Nephron (organoid): ENCODE data around the gene HSF5.

Experiments
- H3K27ac Mint-ChIP-seq, 3 experiments: 2 replicates each; pipeline ENCODE4 v1.8.0; 2020; ENCODE audit warnings: mixed read lengths in 3 of 3, mild to moderate bottlenecking in 2 of 3, moderate library complexity in 1 of 3
- H3K27me3 Mint-ChIP-seq: 2 replicates; pipeline ENCODE4 v1.8.0; 2021; ENCODE audit warnings: low read depth, mild to moderate bottlenecking, moderate library complexity, mixed read lengths
- H3K36me3 Mint-ChIP-seq: 2 replicates; pipeline ENCODE4 v1.8.0; 2020; ENCODE audit warnings: low read depth, mixed read lengths
- H3K4me1 Mint-ChIP-seq: 2 replicates; pipeline ENCODE4 v1.8.0; 2020; ENCODE audit warnings: mixed read lengths
- H3K4me3 Mint-ChIP-seq, 3 experiments: 2 replicates each; pipeline ENCODE4 v1.8.0; 2020; ENCODE audit warnings: mild to moderate bottlenecking in 3 of 3, mixed read lengths in 3 of 3, moderate library complexity in 2 of 3
- H3K9me3 Mint-ChIP-seq: 2 replicates; pipeline ENCODE4 v1.8.0; 2020; ENCODE audit warnings: mixed read lengths
- TF ChIP-seq, protein P1 (sequence below), 3 experiments: fragments of 200-600 bp; sonication (generic); IDR thresholded peaks; one replicate each; pipeline ENCODE4 v1.5.0; 2021; ENCODE audit warnings: antibody characterized with exemption in 3 of 3; ENCODE audit not compliant: unreplicated experiment in 3 of 3

Gene HSF5

GRCh38 chr17:58376472-58377000 lies 111.7 kb downstream of the HSF5 start:
- Mint-ChIP-seq H3K36me3 (no peaks in the 10 kb centered on the region), H3K27ac (no peak overlapping the region)
- TF ChIP-seq, protein P1, sequence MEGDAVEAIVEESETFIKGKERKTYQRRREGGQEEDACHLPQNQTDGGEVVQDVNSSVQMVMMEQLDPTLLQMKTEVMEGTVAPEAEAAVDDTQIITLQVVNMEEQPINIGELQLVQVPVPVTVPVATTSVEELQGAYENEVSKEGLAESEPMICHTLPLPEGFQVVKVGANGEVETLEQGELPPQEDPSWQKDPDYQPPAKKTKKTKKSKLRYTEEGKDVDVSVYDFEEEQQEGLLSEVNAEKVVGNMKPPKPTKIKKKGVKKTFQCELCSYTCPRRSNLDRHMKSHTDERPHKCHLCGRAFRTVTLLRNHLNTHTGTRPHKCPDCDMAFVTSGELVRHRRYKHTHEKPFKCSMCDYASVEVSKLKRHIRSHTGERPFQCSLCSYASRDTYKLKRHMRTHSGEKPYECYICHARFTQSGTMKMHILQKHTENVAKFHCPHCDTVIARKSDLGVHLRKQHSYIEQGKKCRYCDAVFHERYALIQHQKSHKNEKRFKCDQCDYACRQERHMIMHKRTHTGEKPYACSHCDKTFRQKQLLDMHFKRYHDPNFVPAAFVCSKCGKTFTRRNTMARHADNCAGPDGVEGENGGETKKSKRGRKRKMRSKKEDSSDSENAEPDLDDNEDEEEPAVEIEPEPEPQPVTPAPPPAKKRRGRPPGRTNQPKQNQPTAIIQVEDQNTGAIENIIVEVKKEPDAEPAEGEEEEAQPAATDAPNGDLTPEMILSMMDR (IDR thresholded peaks at IDR 0.05; ENCODE audit: unreplicated experiment in 3 of 3) = no peak

DNA sequence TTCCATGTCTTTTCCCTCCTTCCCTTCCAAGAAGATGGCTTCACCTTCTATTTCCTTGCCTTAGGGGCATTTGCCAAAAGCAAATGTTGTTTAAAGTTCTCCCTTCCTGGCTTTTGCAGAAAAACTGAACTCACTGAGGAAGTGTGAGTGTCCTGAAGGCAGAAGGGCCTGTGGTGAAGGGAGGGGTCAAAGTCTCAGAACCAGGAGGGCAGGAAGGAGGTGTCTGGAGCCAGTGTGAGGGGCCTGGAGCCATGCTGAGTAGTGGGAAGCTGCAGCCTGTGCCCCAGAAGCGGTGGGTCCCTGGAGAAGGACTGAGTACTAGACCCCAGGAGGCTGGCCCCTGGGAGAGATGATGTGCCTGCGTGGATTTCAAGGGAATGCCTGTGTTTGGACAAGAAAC lies 112.4 kb downstream of the HSF5 start:
- H3K4me1 Mint-ChIP-seq = peaks cover 2% of the 10 kb centered on the region
- peak overlapping the region in 1 of 3 experiments; percentile 19 for H3K27ac Mint-ChIP-seq
- TF ChIP-seq, protein P1 (IDR thresholded peaks at IDR 0.05; ENCODE audit: unreplicated experiment in 3 of 3) = no peak
- no peaks in the 10 kb centered on the region for H3K9me3 Mint-ChIP-seq
- no peaks in the 10 kb centered on the region for H3K36me3 Mint-ChIP-seq
- H3K27me3 Mint-ChIP-seq = peaks cover 5% of the 10 kb centered on the region
- no peak overlapping the region for H3K4me3 Mint-ChIP-seq

More at GRCh38 chr17:58376472-58377000, 111.7 kb downstream of the HSF5 start:
- peaks cover 9% of the 10 kb centered on the region for H3K4me1 Mint-ChIP-seq
- no peaks in the 10 kb centered on the region for H3K9me3 Mint-ChIP-seq
- H3K4me3 Mint-ChIP-seq = no peak overlapping the region
- H3K27me3 Mint-ChIP-seq = peaks cover 9% of the 10 kb centered on the region

- Mint-ChIP-seq H3K36me3 (no peaks in the 10 kb centered on the region), H3K4me1 (no peaks in the 10 kb centered on the region), H3K27ac (no peak overlapping the region), H3K27me3 (peaks cover 5% of the 10 kb centered on the region), H3K4me3 (no peak overlapping the region), H3K9me3 (no peaks in the 10 kb centered on the region)
- TF ChIP-seq, protein P1 (IDR thresholded peaks at IDR 0.05; ENCODE audit: unreplicated experiment in 3 of 3) = no peak
These were observed 113.0 kb downstream of the HSF5 start for GRCh38 chr17:58375256-58375655.

GRCh38 chr17:58373923-58374322 lies 114.3 kb downstream of the HSF5 start:
- TF ChIP-seq, protein P1 (IDR thresholded peaks at IDR 0.05; ENCODE audit: unreplicated experiment in 3 of 3) = no peak
- peaks cover 5% of the 10 kb centered on the region for H3K27me3 Mint-ChIP-seq

DNA sequence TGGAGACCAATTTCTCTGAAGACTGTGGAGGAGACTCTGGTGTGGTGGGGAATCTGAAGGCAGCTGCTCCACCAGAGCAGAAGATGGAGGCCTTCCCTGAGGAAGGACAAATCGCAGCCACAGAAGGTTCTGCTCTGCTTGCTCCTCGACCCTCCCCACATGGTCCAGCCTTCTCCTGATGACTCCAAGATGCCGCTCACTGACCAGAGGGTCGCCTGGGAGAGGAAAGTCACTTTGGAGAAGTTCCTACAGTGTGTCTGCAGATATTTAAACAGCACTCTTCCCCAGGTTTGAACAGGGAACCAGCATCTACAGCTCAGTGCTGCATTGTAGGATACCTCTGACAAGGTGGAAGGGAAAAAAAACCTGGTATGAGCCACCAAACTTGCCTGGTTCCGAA lies 115.2 kb downstream of the HSF5 start:
- TF ChIP-seq, protein P1 (IDR thresholded peaks at IDR 0.05; ENCODE audit: unreplicated experiment in 3 of 3) = no peak
- Mint-ChIP-seq H3K4me3 (no peak overlapping the region), H3K4me1 (no peaks in the 10 kb centered on the region), H3K36me3 (no peaks in the 10 kb centered on the region), H3K9me3 (no peaks in the 10 kb centered on the region), H3K27ac (no peak overlapping the region), H3K27me3 (peaks cover 5% of the 10 kb centered on the region)

More at GRCh38 chr17:58373923-58374322, 114.3 kb downstream of the HSF5 start:
- Mint-ChIP-seq H3K4me1 (no peaks in the 10 kb centered on the region), H3K4me3 (no peak overlapping the region), H3K36me3 (no peaks in the 10 kb centered on the region), H3K9me3 (no peaks in the 10 kb centered on the region), H3K27ac (no peak overlapping the region)

DNA sequence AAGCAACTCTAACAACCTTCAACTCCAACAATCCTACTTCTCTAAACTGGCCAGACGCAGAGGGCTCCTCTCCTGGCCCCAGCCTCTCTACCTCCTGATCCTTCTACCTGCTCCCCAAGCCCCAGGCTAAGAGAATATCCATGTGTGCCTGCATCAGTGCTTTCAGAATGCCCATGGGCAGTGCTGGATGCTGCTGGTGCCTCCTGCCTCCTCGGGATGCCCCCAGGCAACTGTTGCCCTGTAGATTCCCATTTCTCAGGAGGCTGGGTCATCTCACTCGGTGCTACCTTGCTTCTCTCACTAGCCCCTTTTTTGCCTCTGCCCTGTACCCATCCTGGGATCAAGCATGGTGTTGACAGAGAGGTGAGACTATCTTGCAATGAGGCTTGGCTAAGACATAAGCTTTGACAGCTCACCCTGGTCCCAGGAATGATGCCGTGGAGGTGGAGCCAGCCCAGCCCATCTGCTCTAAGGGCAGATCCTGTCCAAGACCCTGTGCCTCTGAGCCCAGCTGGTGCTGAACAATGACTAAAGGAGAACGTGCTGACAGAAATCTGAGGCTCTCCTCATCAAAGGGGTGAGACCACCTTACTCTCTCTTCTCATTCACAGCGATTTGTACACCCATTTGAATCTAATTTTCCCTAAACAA lies 116.8 kb downstream of the HSF5 start:
- H3K27me3 Mint-ChIP-seq = peaks cover 11% of the 10 kb centered on the region
- TF ChIP-seq, protein P1 (IDR thresholded peaks at IDR 0.05; ENCODE audit: unreplicated experiment in 3 of 3) = no peak
- no peaks in the 10 kb centered on the region for H3K9me3 Mint-ChIP-seq
- H3K4me3 Mint-ChIP-seq = no peak overlapping the region
- H3K27ac Mint-ChIP-seq = no peak overlapping the region
- H3K4me1 Mint-ChIP-seq = no peaks in the 10 kb centered on the region
- no peaks in the 10 kb centered on the region for H3K36me3 Mint-ChIP-seq
